OCI-LY3 (cell line): Measurements from ENCODE around the gene SAMD4B.

Experiments
- H2AFZ ChIP-seq: fragments of 200-600, 300-600 bp; shearing (Covaris generic); 2 replicates; pipeline ENCODE4 v1.6.0; 2014; ENCODE audit warnings: antibody characterized with exemption, low read depth, low read length
- H3K27ac ChIP-seq: fragments of 200-600, 300-600 bp; sonication (generic); 2 replicates; pipeline ENCODE4 v1.5.1; 2014; ENCODE audit warnings: mild to moderate bottlenecking, low read length, moderate library complexity, mixed read lengths
- H3K27me3 ChIP-seq: fragments of 200-600, 300-600 bp; sonication (generic); 2 replicates; pipeline ENCODE4 v1.6.1; 2014; ENCODE audit warnings: low read depth, low read length, mixed read lengths
- H3K36me3 ChIP-seq: fragments of 200-600, 300-600 bp; sonication (generic); replicated peaks from 2 replicates; pipeline ENCODE3; 2014; ENCODE audit warnings: low read depth, low read length, mixed read lengths
- H3K4me1 ChIP-seq: fragments of 300-600, 200-600 bp; sonication (generic); 2 replicates; pipeline ENCODE4 v1.6.1; 2014; ENCODE audit warnings: low read length, mixed read lengths
- H3K4me2 ChIP-seq: fragments of 200-600, 300-600 bp; sonication (generic); 2 replicates; pipeline ENCODE4 v1.6.1; 2014; ENCODE audit warnings: low read length, mixed read lengths
- H3K4me3 ChIP-seq: fragments of 300-600, 200-600 bp; sonication (generic); 2 replicates; pipeline ENCODE4 v1.5.1; 2014; ENCODE audit warnings: antibody characterized with exemption, mild to moderate bottlenecking, low read length, moderate library complexity
- H3K79me2 ChIP-seq: fragments of 300-600, 200-600 bp; shearing (Covaris generic); 2 replicates; pipeline ENCODE4 v1.6.1; 2014; ENCODE audit warnings: mild to moderate bottlenecking, low read length, mixed read lengths
- H3K9ac ChIP-seq: fragments of 300-600, 200-600 bp; shearing (Covaris generic); 2 replicates; pipeline ENCODE4 v1.6.0; 2014; ENCODE audit warnings: mild to moderate bottlenecking, low read length, moderate library complexity
- H3K9me3 ChIP-seq: fragments of 200-600, 300-600 bp; shearing (Covaris generic); 2 replicates; pipeline ENCODE4 v1.6.1; 2014; ENCODE audit warnings: low read length, mixed read lengths; ENCODE audit not compliant: insufficient read depth
- H4K20me1 ChIP-seq: fragments of 200-600, 300-600 bp; sonication (generic); 2 replicates; pipeline ENCODE4 v1.6.1; 2016; ENCODE audit warnings: low read length, mixed read lengths; ENCODE audit not compliant: insufficient read depth
- EZH2phosphoT487 ChIP-seq: fragments of 200-600 bp; shearing (Covaris generic); IDR thresholded peaks from 2 replicates; pipeline ENCODE4 v1.6.1; 2018; ENCODE audit warnings: antibody characterized with exemption, mixed run types, low read depth
- TF ChIP-seq, protein P1 (sequence below): fragments of 200-600, 300-600 bp; sonication (generic); IDR thresholded peaks from 2 replicates; pipeline ENCODE4 v1.5.1; 2014; ENCODE audit warnings: antibody characterized with exemption, low read length, low read depth

SAMD4B gene

DNA sequence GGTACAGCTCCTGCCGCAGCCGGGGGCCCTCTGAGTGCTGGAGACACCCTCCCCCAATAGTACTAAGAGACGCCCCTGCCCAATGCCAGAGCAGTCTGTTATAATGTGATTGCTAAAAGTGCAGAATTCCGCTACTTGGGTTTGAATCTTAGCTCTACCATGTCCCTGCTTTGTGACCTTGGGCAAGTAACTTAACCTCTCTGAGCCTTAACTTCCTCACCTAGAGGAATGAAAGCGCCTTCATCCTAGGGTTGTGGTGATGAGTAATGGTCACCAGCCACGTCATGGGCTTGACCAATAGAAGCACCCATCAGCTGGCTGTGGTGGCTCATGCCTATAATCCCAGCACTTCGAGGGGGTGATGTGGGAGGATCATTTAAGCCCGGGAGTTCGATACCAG lies 76.8 kb downstream of the SAMD4B start:
- H3K27ac ChIP-seq, result no peak overlapping the region

DNA sequence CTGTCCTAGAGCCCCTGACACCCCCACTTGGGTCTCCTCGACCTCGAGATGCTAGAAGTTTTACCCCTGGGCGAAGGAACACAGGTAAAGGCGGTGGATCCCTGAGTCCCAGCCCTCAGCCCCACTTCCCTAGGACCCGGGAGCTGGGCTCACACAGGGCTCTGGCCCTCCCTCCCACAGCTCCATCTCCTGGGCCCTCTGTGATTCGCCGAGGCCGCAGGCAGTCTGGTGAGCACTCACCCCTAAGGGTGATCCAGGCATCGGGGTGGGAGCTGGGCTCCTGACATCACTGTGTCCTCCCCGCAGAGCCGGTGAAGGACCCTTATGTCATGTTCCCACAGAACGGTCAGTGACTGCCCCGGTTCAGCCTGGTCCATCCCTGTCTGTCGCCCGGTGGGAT lies 78.5 kb downstream of the SAMD4B start:
- no peaks in the 10 kb centered on the region for H4K20me1 ChIP-seq
- peaks cover 44% of the 10 kb centered on the region for H3K36me3 ChIP-seq
- H3K27ac ChIP-seq, result no peak overlapping the region

More for the DNA sequence above, 76.8 kb downstream of the SAMD4B start:
- H3K79me2 ChIP-seq, result peaks cover 7% of the 10 kb centered on the region
- H3K36me3 ChIP-seq, result peaks cover 49% of the 10 kb centered on the region
- no peak overlapping the region for H2AFZ ChIP-seq
- no peak overlapping the region for H3K9ac ChIP-seq
- peaks cover 5% of the 10 kb centered on the region for H3K4me1 ChIP-seq
- peaks cover 7% of the 10 kb centered on the region; the same call in 1 of the 2 replicates for H4K20me1 ChIP-seq
- no peak overlapping the region for H3K4me2 ChIP-seq
- H3K9me3 ChIP-seq, result no peaks in the 10 kb centered on the region
- no peaks in the 10 kb centered on the region for H3K27me3 ChIP-seq
- TF ChIP-seq, protein P1, sequence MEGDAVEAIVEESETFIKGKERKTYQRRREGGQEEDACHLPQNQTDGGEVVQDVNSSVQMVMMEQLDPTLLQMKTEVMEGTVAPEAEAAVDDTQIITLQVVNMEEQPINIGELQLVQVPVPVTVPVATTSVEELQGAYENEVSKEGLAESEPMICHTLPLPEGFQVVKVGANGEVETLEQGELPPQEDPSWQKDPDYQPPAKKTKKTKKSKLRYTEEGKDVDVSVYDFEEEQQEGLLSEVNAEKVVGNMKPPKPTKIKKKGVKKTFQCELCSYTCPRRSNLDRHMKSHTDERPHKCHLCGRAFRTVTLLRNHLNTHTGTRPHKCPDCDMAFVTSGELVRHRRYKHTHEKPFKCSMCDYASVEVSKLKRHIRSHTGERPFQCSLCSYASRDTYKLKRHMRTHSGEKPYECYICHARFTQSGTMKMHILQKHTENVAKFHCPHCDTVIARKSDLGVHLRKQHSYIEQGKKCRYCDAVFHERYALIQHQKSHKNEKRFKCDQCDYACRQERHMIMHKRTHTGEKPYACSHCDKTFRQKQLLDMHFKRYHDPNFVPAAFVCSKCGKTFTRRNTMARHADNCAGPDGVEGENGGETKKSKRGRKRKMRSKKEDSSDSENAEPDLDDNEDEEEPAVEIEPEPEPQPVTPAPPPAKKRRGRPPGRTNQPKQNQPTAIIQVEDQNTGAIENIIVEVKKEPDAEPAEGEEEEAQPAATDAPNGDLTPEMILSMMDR, result no peak
- no peak for TF ChIP-seq EZH2phosphoT487
- no peak overlapping the region for H3K4me3 ChIP-seq

DNA sequence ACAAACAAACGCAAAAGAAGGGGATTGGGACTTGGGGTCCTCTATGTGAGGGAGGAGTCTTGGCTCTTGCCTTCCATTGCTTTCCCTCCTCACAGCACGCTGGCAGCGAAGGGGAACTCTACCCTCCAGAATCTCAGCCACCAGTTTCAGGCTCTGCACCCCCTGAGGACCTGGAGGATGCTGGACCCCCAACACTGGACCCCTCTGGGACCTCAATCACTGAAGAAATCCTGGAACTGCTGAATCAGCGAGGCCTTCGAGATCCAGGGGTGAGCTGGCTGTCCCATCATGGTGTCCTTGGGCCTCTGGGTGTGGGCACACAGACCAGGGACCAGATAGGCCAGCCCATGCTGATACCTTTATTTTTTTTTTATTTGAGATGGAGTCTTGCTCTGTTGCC lies 79.8 kb downstream of the SAMD4B start:
- Histone ChIP-seq H3K9ac (no peak overlapping the region), H3K27ac (no peak overlapping the region), H3K36me3 (peaks cover 39% of the 10 kb centered on the region), H2AFZ (no peak overlapping the region), H3K4me3 (no peak overlapping the region), H3K27me3 (no peaks in the 10 kb centered on the region), H4K20me1 (peaks cover 4% of the 10 kb centered on the region; the same call in 1 of the 2 replicates), H3K4me1 (no peaks in the 10 kb centered on the region), H3K79me2 (no peaks in the 10 kb centered on the region), H3K9me3 (no peaks in the 10 kb centered on the region), H3K4me2 (no peak overlapping the region)
- no peak for TF ChIP-seq EZH2phosphoT487
- TF ChIP-seq, protein P1, result no peak

More for the DNA sequence above, 78.5 kb downstream of the SAMD4B start:
- no peak for TF ChIP-seq EZH2phosphoT487
- TF ChIP-seq, protein P1, result no peak
- H3K9me3 ChIP-seq, result no peaks in the 10 kb centered on the region
- no peak overlapping the region for H3K9ac ChIP-seq
- H3K4me3 ChIP-seq, result no peak overlapping the region
- no peak overlapping the region for H2AFZ ChIP-seq
- no peaks in the 10 kb centered on the region for H3K79me2 ChIP-seq
- H3K4me1 ChIP-seq, result no peaks in the 10 kb centered on the region
- H3K4me2 ChIP-seq, result no peak overlapping the region
- H3K27me3 ChIP-seq, result no peaks in the 10 kb centered on the region

DNA sequence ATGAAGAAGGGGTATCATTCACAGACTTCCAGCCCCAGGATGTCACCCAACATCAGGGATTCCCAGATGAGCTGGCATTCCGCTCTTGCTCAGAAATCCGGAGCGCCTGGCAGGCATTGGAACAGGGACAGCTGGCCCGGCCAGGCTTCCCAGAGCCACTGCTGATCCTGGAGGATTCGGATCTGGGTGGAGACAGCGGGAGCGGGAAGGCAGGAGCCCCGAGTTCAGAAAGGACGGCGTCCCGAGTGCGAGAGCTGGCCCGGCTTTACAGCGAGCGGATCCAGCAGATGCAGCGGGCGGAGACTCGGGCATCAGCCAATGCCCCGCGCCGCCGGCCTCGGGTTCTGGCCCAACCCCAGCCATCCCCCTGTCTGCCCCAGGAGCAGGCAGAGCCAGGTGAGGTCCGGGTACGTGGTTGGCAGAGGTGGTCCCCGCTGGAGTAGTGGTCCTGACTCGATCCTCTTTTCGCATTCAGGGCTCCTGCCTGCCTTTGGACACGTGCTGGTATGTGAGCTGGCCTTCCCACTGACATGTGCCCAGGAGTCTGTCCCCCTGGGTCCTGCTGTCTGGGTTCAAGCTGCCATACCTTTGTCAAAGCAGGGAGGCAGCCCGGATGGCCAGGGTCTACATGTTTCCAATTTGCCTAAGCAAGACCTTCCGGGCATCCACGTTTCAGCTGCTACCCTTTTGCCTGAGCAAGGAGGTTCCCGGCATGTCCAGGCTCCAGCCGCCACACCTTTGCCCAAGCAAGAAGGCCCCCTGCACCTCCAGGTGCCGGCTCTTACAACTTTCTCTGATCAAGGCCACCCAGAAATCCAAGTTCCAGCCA lies 81.3 kb downstream of the SAMD4B start:
- Histone ChIP-seq H2AFZ (no peak overlapping the region), H3K36me3 (peaks cover 36% of the 10 kb centered on the region), H3K79me2 (no peaks in the 10 kb centered on the region), H3K27ac (no peak overlapping the region), H4K20me1 (peaks cover 4% of the 10 kb centered on the region; the same call in 1 of the 2 replicates), H3K27me3 (no peaks in the 10 kb centered on the region), H3K9ac (no peak overlapping the region), H3K4me3 (no peak overlapping the region), H3K4me2 (no peak overlapping the region), H3K4me1 (no peaks in the 10 kb centered on the region), H3K9me3 (no peaks in the 10 kb centered on the region)
- no peak for TF ChIP-seq EZH2phosphoT487
- TF ChIP-seq, protein P1, result no peak
